Measurements from ENCODE around the gene UBAC2.

The UBAC2 gene

DNA sequence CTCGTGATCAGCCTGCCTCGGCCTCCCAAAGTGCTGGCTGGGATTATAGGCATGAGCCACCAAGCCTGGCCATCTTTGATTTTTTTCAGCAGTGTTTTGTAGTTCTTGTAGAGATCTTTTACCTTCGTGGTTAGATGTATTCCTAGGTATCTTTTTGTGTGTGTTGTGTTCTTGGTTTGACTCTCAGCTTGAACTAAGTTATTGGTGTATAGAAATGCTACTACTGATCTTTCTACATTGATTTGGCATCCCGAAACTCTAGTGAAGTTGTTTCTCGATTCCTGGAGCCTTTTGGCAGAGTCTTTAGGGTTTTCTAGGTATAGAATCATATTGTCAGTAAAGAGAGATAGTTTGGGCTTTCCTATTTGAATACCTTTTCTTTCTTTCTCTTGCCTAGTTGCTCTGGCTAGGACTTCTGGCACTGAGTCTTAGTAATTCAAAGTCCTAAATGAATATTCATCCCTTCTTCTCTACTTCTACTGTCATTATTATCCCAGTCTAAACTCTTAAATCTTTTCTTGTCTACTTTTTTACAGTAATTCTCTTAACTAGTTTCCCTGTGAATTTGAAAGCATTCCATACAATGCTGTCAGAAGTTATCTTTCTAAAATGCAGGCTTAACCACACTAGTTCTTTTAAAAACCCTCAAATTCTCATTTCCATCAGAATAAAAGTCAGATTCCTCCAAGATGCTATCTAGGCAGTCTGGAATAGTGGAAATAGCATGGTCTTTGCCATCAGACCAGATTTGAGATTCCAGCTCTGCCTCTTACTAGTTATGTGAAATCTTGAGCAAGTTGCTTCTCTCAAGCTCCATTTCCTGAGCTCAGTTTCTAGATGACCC lies 50.5 kb downstream of the UBAC2 start:
- no peak for DNase-seq

DNA sequence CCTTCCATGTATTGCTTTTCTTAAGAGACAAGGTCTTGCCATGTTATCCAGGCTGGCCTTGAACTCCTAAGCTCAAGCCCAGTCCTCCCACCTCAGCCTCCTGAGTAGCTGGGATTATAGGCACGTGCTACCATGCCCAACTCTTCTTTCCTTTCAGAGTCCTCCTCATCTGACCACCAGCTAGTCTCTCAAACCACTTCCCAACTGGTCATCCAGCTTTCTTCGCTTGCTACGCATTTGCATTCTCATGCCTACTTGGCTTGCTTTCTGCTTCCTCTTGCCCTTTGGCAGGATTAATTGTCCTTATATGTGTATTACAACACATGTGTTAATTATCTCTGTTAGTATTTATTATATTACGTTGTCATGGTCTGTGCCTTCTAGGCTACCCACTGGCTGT lies 51.3 kb downstream of the UBAC2 start:
- no peak for DNase-seq

- DNase-seq, result no peak
Observed at GRCh38 chr13:99254830-99255229, 54.2 kb downstream of the UBAC2 start.

DNA sequence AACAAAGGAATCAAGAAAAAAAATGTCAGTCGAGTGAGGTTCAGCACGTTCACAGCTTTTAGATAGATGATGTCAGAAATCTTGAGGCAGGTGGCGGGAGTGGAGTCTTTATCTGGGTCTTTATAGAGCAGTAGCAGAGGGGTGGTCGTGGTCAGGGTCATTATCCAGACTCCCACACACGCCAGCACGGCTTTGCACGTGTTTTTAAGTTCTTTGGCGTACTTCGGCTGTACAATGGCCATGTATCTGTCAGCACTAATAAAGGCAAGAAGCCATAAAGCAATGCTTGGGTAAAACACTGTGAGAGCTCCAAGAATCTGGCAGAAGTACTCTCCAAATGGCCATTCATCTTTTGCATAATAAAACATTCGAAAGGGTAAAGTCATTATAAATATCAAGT lies 54.6 kb downstream of the UBAC2 start:
- no peak for DNase-seq

DNA sequence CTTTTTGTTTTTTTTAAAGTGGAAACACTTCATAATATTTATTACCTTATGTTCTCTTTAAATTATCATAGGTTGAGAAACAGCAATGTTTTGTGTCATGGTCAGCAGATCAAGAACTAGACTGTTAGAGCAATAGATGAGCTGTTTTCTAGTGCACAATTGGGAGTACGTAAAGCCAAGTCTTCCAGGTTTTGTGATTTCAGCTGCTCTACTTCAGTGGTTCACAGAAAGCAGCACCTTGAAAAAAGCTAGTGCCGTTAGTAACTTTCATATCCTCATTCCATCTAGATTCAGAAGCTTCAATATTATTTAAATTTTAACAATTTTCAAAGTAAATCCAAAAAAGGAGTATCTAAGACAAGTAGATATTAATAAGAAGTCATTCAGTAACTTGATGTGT lies 55.6 kb downstream of the UBAC2 start:
- no peak for DNase-seq

GRCh38 chr13:99256709-99257108 lies 56.1 kb downstream of the UBAC2 start:
- DNase-seq, result no peak

DNA sequence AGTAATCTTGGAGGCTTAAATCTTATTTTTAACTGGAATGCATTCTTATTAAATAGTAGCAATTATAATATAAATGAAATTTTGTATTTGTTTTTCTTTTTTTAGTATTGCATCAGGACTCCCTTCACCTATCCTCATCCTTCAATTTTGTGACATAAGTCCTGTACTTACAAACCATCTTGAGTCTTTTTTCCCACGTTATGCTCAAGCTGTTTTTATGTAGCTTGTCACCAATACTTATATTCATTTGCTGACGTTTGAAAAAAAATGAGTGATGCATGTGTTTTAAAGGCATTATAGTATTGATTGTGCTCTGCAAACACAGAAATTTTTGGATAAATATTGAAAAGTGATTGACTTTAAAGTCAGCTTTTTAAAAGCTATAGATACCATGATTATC lies 56.6 kb downstream of the UBAC2 start:
- DNase-seq, result no peak

DNA sequence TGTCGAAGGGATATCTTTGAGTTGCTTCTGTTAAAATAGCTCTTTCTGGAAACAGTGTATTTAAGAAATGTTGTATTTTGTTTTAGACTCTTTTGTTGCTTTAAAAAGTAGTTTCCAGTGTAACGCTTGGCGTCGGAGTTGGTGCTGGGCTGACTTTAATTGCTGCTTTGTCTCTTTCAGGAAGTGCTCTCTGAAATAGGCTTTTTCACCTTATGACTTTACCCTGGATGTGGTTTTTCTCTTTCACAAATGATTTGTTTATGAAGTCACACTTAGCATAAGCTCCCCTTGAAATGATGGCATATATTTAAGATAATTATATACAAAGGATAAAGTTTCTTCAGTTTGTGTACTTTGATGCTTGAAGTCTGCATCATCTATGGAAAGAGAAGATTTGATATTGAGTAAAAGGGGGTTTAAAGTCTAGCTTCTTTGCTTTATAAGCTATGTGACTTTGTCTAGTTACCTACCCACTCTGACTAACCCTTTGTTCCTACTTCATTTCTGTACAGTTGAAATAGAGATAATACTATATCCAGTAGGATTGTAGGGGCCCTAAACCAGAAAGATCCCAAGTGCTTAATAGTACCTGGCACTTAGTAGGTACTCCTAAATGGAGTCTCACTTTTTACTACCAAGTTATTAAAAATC lies 57.7 kb downstream of the UBAC2 start, which contains the start of gene GPR18:
TSS of gene GPR18 (minus strand) at position 170 of the 651 bp plus-strand sequence. CDS start 2,507 bp downstream, outside the sequence.
- no peak for DNase-seq

- no peak for DNase-seq
Observed at GRCh38 chr13:99258946-99259345, 58.3 kb downstream of the UBAC2 start.

DNA sequence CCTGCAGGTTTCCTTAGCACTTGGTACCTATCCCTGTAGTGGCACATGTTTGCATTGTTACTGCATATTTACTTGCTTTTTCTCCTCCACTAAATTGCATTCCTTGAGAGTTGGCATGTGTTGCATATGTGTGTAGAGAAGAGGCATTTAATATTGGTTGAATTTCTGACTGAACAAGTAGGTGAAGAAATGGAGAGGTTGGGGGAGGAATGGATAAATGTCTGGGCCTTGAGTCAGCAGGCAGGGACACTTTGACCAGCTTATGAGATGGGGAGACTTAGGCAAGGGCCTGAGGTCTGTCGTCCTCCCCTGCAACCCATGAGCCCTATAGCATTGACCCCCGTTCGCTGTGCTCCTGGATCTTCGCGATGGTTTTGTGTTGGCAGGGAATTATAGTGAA lies 59.6 kb downstream of the UBAC2 start:
- DNase-seq, result no peak

DNA sequence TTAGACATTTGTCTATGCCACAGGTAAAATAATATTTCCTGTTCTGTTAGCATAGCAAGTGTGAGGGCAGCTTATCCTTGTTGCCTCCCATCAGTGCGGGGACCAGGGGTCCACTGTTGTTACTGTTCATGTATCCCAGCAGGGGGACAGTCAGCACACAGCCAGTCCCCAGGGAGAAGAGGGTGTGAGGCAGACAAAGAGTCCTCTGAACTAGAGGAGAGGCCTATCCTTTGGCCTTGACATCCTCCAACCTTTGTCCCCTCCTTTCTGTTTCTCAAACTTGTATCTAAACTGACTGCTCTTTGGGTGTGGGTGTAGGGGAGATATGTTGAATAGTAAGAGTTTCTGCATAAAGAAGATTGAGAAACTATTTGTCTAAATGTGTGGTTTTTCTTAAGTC lies 60.4 kb downstream of the UBAC2 start:
- no peak for DNase-seq

GRCh38 chr13:99263126-99263785 lies 62.6 kb downstream of the UBAC2 start:
- DNase-seq, result no peak

- DNase-seq, result no peak
Observed at GRCh38 chr13:99264051-99264450, 63.4 kb downstream of the UBAC2 start.

- no peak for DNase-seq
Observed at GRCh38 chr13:99265162-99265800, 64.6 kb downstream of the UBAC2 start.

GRCh38 chr13:99265821-99266426 lies 65.3 kb downstream of the UBAC2 start:
- DNase-seq, result peak; percentile 41

DNA sequence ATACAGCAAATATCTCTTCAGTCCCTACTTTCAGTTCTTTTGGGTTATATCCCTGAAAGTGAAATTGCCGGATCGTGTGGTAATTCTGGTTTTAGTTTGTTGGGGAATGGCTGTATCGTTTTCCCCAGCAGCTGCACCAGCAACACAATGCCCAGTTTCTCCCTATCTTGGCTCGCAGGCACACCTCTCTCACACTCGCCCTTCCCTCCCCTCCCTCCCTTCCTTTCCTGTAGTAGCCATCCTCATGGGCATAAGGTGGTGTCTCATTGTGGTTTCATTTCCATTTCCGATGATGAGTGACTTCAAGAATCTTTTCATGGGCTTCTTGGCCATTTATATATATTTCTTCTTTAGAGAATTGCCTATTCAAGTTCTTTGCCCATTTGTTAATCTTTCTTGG lies 66.2 kb downstream of the UBAC2 start:
- no peak for DNase-seq

DNA sequence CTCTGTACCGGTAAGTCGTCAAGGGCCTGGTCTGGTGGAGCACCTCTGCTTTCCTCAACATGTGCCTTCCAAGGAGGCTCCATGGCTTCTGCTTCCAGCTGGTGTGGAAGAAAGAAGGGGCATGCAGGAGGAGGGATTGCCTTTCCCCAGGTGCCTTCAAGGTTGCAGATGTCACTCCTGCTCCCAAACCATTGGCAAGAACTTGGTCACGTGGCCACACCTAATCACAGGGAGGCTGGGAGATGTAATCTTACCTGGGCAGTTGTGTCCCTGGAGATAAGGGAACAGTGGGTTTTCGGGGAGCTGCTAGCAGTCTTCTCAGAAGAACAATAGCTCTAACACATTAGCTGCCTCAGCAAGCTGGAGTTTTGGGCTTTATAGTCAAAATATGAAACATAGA lies 67.3 kb downstream of the UBAC2 start:
- no peak for DNase-seq

DNA sequence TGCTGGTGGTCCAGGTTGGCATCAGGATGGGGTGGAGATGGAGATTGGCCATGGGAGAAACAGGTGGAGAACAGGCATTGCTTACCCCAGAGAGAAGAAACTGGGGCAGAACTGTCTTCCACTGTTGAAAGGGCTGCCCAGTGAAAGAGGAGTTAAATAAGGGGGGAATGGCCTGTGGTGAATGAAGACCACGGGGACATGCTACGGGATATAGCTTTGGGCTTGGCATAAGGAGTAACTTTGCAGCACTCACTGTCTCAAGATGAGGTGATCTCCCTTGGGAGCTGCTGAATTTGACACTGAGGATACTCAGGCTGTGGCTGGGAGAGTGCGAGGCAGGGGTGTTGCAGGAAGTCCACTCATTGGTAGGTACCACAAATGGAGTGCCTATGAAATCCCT lies 68.2 kb downstream of the UBAC2 start:
- DNase-seq, result no peak

DNA sequence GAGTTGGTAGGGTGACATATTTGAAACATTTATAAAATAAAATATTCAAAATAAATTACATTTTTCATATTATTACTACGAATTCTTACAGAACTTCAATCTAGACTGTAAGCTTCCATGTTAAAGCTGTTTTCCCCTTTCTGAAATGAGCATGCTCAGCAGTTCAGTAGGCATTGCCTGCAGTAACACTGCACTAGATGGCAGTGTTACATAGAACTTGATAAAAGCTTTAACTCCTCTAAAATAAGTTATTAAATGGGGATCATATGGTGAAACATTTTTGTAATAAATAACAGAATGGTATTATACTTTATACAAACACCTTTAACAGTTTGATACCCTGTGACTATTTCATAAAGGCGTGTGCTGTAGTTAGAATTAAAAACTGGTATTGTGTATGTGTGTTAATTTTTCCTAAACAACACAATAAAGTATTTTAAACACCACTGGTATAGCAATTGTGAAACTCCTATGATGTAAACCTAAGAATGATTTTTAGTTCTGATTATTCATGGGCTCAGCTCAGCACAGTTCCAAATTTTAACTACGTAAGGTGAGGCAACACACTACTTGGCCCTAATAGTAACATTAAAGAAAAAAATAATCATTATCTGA lies 69.1 kb downstream of the UBAC2 start:
- DNase-seq, result peak; percentile 66

GRCh38 chr13:99270518-99270917 lies 69.9 kb downstream of the UBAC2 start:
- DNase-seq, result no peak

DNA sequence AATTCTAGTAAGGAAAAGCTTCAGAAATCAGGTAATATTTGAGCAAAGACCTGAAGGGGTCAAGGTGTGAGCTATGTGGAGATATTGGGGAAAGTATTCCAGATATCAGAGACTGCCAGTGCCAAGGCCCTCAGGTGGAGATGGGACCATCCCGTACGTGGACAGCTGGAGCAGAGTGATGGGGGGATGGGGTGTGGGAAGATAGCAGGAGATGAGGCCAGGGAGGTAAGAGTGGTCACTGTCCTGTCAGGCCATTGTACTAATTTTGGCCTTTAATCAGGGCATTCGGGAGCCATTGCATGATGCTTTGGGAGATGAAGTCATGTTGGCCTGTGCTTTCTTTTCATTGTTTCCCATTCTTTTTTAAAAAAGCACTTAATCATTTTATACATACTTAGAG lies 70.6 kb downstream of the UBAC2 start:
- no peak for DNase-seq

GRCh38 chr13:99272481-99272880 lies 71.8 kb downstream of the UBAC2 start:
- no peak for DNase-seq

- no peak for DNase-seq
Observed at GRCh38 chr13:99273128-99273527, 72.5 kb downstream of the UBAC2 start.
